Right lung (tissue), 5 donors: ENCODE measurements around the gene PTGES2. TPM values are rescaled to one million over a fixed set of nuclear protein-coding genes. Genes with fewer than 3 reads are reported as not detected.
"Not testable (repeated sequence)": the region's sequence is repeated elsewhere in the genome, so short reads cannot be mapped to it uniquely, and the experiment has no call there.

Source experiments
- DNase-seq, 2 donors: peaks; one replicate each; pipeline ENCODE4 v3.0.0-alpha.2; 2013
- polyA plus RNA-seq, 5 donors: library from polyadenylated mRNA; unstranded; fragments of 120-200 nt; gene quantifications; one replicate each; pipeline versions ENCODE4 v1.2.1 to v1.2.3, GENCODE V29; 2013; ENCODE audit warnings: inconsistent platforms in 1 of 5, low replicate concordance in 1 of 5; ENCODE audit not compliant: insufficient read length in 5 of 5, insufficient read depth in 1 of 5

The PTGES2 gene
- polyA plus RNA-seq, 5 donors, result 25.9 to 50.8 (median 31.5) TPM

GRCh38 chr9:128141604-128142003 is 14.1 kb upstream of the PTGES2 start:
- DNase-seq, result no peak

GRCh38 chr9:128139621-128140020 is 12.1 kb upstream of the PTGES2 start:
- DNase-seq, result no peak

DNA sequence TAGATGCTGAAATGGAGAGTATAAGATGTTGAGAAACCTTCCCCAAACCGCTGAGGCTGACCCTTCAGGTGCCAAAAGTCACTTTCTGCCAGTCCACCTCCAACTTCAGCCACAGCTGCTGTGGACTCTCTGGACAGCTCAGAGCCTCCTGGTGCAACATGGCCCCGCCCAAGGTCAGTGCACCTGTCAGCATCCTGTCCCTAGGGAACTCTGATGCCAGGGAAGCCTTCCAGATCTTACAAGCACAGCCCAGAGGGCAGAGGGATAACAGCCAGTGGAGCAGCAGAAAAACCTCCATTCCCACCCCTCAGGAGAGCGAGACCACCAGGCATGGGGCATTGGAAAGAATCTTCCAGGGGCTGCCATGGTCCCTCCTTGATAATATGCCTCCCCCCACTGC is 10.5 kb upstream of the PTGES2 start:
- DNase-seq, result no peak

- DNase-seq, result no peak
Observed at GRCh38 chr9:128136816-128137793, 9.6 kb upstream of the PTGES2 start.

GRCh38 chr9:128135561-128135960 is 8.0 kb upstream of the PTGES2 start:
- DNase-seq, result not testable (repeated sequence)

- not testable (repeated sequence) for DNase-seq
Observed at GRCh38 chr9:128132139-128132538, 4.6 kb upstream of the PTGES2 start.

DNA sequence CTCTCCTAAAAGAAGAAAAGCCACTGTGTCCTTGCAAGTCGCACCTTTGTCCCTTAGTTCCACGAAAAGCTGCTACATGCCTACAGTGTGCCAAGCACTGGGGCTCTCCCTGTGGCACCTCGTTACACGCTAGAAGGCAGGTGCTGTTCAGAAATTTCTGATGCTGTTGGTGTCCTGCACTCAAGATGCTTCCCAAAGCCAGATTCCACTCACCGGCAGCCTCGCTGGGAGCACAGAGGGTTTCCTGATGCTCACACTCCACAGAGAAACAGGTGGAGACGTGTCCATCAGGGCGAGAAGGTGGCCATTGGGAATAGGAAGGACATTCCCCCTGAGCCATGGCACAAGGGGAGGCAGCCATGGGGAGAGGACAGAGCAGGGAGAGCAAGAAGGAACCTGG is 3.8 kb upstream of the PTGES2 start:
- DNase-seq, result not testable (repeated sequence)

GRCh38 chr9:128130651-128131050 is 3.1 kb upstream of the PTGES2 start:
- not testable (repeated sequence) for DNase-seq

GRCh38 chr9:128129976-128130590 is 2.6 kb upstream of the PTGES2 start:
- DNase-seq, result not testable (repeated sequence)

DNA sequence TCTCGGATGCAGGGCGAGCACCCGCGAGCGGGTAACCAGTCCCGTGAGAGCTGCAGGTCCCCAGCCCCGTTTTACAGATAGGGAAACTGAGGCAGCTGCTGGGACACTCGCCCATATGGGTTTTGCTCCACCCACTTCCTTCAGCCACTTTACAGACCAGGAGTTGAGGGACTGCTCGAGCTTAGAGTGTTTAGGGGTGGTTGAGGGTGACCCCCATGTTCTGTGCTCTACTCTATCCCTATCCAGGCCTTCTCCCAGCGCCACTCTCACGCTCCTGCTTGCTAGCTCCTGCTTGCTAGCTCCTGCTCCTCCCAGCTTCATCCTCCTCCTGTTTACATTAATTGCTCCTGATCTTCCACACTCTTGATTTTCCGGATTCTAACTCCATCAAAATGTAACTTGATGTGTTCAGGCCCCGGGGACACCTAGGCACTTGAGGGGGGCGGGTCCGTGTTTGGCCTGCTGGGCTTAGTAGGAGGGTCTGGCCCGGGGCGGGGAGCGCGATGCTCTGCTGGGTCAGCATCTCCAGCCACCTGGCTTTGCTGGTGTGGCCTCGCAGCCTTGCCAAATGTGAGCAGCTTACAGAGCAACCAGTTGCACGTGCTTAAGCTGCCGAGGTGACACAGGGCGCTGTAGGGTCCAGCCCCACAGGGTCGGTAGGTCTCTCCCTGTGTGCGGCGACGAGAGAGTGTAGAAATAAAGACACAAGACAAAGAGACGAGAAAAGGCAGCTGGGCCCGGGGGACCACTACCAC is 1.5 kb upstream of the PTGES2 start:
- DNase-seq, result no peak

- DNase-seq, result peak; percentile 90 to 93
Observed at GRCh38 chr9:128127990-128128835, 684 bp upstream of the PTGES2 start.

DNA sequence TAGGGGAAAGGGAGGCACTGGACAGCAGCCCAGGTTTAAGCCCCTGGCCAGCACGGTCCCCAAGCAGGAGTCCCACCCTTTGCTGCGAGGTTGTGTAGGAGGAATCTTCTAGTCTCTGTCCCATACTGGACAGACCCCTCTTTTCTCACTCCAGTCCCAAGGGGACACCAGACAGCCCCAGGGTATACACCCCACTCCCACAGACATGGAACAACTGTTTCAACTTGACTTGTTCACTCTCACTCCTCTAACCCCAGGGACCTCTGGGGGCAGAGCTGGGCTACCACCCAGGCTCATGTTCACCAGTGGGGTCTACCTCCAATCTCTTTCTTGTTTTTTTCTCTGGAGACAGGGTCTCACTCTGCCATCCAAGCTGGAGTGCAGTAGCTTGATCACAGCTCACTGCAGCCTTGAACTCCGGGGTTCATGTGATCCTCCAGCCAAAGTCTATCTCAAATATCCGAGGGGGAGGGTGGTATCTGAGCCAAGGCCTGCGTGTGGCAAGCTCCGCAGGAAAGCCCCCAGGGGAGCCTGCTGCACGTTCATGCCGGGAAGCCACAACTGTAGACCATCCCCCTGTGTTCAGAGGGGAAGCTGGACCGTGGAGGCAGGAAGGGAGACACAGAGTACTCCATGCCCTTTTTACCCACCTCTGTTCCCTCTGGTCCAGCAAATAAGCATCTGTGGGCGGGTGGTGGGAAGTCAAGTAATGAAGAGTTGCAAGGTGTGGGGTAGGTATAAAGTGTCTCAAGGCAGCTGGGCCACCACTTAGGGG is 1.8 kb downstream of the PTGES2 start:
- no peak for DNase-seq

GRCh38 chr9:128124873-128125579 is 2.5 kb downstream of the PTGES2 start:
- DNase-seq, result no peak

DNA sequence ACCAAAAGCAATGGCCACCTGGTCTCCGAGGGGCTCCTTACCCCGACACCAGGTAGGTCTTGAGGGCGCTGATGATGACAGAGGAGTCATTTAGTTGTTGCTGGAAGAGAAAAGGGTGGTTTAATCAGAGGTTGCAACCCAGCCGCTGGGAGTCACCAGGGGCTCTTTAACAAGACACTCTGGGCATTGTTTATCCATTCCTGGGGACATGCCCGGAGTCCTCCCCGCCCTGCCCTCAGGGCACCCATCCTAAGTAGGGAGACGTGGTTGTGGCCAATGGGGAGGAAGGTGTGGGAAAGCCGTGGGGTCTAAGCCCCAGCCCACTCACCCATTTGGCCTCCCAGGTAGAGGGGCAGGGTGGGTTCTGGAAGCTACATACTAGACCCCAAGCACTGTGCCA is 3.1 kb downstream of the PTGES2 start:
- no peak for DNase-seq

GRCh38 chr9:128123451-128124080 is 4.0 kb downstream of the PTGES2 start:
- DNase-seq, result no peak

DNA sequence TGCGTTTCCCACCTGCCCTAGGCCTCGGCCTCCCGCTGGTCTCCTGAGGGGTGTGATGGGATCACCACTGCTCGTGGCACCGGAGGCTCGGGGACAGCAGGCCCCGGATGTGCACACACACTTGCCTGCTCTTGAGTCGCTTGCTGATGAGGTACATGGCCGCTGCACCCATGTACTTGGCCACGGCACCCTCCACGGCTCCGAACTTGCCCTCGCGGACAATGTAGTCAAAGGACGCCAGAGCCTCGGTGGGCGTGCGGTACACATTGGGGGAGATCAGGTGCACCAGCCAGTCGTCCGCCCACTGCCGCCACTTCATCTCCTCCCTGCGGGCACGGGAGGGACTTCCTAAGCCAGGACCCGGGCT is 4.7 kb downstream of the PTGES2 start:
- DNase-seq, result no peak

GRCh38 chr9:128121924-128122808 is 5.4 kb downstream of the PTGES2 start:
- no peak for DNase-seq

DNA sequence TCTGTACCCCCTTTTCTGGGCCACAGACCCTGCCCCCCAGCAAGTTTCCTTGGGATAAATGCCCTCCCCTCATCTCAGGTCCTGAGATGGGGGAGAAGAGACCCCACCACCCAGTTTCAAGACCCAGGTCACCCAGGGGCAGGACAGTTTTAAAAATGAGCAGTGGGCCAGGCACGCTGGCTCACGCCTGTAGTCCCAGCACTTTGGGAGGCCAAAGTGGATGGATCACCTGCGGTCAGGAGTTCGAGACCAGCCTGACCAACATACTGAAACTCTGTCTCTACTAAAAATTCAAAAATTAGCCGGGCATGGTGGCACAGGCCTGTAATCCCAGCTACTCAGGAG is 6.1 kb downstream of the PTGES2 start:
- DNase-seq, result no peak
